Smooth muscle cell (in vitro differentiated cells): ENCODE measurements around the gene CCDC106. TPM values are rescaled to one million over a fixed set of nuclear protein-coding genes. Genes with fewer than 3 reads are reported as not detected.

Experiments used
- DNase-seq: peaks from one replicate; lab custom pipeline; 2025; ENCODE audit not compliant: unreplicated experiment; lab: John Stamatoyannopoulos, UW
- H2AFZ ChIP-seq: fragments of 200-600 bp; sonication (generic); 2 replicates; pipeline ENCODE4 v1.6.0; 2016; ENCODE audit warnings: antibody characterized with exemption, low read depth, mild to moderate bottlenecking
- H3F3A ChIP-seq: fragments of 200-600 bp; sonication (generic); 2 replicates; pipeline ENCODE4 v1.6.0; 2017; ENCODE audit warnings: antibody characterized with exemption, low read depth
- H3K27ac ChIP-seq: fragments of 200-600 bp; sonication (generic); 2 replicates; pipeline ENCODE4 v1.5.1; 2016; ENCODE audit warnings: low read depth, mild to moderate bottlenecking
- H3K27me3 ChIP-seq: fragments of 200-600 bp; sonication (generic); 2 replicates; pipeline ENCODE4 v1.6.1; 2016; ENCODE audit warnings: low read depth, mild to moderate bottlenecking
- H3K36me3 ChIP-seq: fragments of 200-600 bp; sonication (generic); 2 replicates; pipeline ENCODE4 v1.5.1; 2016; ENCODE audit warnings: low read depth
- H3K4me1 ChIP-seq: fragments of 200-600 bp; sonication (generic); 2 replicates; pipeline ENCODE4 v1.5.1; 2016; ENCODE audit warnings: low read depth
- H3K4me2 ChIP-seq: fragments of 200-600 bp; sonication (generic); 2 replicates; pipeline ENCODE4 v1.6.0; 2016; ENCODE audit warnings: mild to moderate bottlenecking
- H3K4me3 ChIP-seq: fragments of 200-600 bp; sonication (generic); 2 replicates; pipeline ENCODE4 v1.5.1; 2016; ENCODE audit warnings: mild to moderate bottlenecking
- H3K79me2 ChIP-seq: fragments of 200-600 bp; sonication (generic); 2 replicates; pipeline ENCODE4 v1.6.0; 2016; ENCODE audit warnings: low read depth, mild to moderate bottlenecking
- H3K9ac ChIP-seq: fragments of 200-600 bp; sonication (generic); 2 replicates; pipeline ENCODE4 v1.6.0; 2016; ENCODE audit warnings: low read depth
- H3K9me3 ChIP-seq: fragments of 200-600 bp; sonication (generic); replicated peaks from 2 replicates; pipeline ENCODE4 v1.5.1; 2016; ENCODE audit warnings: low read depth
- H4K20me1 ChIP-seq: fragments of 200-600 bp; sonication (generic); 2 replicates; pipeline ENCODE4 v1.6.0; 2016; ENCODE audit warnings: low read depth
- WGBS: methylation state at CpG from one replicate; pipeline ENCODE4 v1.1.7; 2016; ENCODE audit warnings: low lambda C conversion rate; 5-methylcytosine and 5-hydroxymethylcytosine counted together
- polyA plus RNA-seq: library from polyadenylated mRNA; unstranded; fragments of >200 nt; fragmentation: Nextera tagmentation; extraction: Ambion mirVana; gene quantifications from 2 replicates; pipeline ENCODE4 v1.2.1, GENCODE V29; 2016
- total RNA-seq: library from RNA; depleted of rRNA; stranded (reverse); fragments of >200 nt; gene quantifications from 2 replicates; pipeline ENCODE4 v1.2.3, GENCODE V29; 2014
- TF ChIP-seq, protein P1 (sequence below): fragments of 200-600 bp; sonication (generic); IDR thresholded peaks from 2 replicates; pipeline ENCODE4 v1.5.1; 2017; ENCODE audit warnings: borderline replicate concordance, mild to moderate bottlenecking, antibody characterized with exemption; ENCODE audit not compliant: insufficient read depth, poor library complexity, severe bottlenecking

Gene CCDC106
- total and polyA plus RNA-seq, 2 experiments from 2014 or later, result 6.9 to 18.3 TPM

DNA sequence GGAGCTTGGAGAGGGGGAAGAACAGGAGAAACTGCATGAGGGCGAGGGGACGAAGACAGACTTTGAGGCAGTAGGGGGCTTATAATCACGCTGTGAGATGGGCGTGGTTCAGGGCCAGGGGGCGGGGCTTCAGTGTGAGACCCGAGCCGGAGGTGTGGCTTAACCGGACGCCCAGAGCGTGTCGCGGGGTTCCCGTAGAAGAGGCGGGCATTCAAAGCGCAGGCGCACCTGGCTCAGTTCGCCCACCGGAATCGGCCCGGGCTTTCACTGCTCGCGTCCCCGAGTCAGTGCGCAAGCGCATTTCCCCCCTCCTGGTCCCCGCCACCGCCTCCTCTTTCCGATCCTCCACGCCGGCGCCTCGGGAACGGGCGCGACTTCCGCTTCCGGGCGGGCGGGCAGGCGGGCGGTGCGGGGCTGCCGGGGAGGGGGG, 42.8 kb upstream of the CCDC106 start:
- Histone ChIP-seq H3K9me3 (no peaks in the 10 kb centered on the region), H3K36me3 (no peaks in the 10 kb centered on the region), H3K9ac (no peak overlapping the region), H2AFZ (no peak overlapping the region), H3K4me2 (peak overlapping the region; percentile 88), H3K4me3 (peak overlapping the region; percentile 80), H3F3A (peaks cover 16% of the 10 kb centered on the region), H3K79me2 (peaks cover 35% of the 10 kb centered on the region), H3K27ac (peak overlapping the region; percentile 85), H3K27me3 (no peaks in the 10 kb centered on the region), H3K4me1 (peaks cover 16% of the 10 kb centered on the region), H4K20me1 (peaks cover 29% of the 10 kb centered on the region)
- DNase-seq, result peak; percentile 95
- TF ChIP-seq, protein P1, sequence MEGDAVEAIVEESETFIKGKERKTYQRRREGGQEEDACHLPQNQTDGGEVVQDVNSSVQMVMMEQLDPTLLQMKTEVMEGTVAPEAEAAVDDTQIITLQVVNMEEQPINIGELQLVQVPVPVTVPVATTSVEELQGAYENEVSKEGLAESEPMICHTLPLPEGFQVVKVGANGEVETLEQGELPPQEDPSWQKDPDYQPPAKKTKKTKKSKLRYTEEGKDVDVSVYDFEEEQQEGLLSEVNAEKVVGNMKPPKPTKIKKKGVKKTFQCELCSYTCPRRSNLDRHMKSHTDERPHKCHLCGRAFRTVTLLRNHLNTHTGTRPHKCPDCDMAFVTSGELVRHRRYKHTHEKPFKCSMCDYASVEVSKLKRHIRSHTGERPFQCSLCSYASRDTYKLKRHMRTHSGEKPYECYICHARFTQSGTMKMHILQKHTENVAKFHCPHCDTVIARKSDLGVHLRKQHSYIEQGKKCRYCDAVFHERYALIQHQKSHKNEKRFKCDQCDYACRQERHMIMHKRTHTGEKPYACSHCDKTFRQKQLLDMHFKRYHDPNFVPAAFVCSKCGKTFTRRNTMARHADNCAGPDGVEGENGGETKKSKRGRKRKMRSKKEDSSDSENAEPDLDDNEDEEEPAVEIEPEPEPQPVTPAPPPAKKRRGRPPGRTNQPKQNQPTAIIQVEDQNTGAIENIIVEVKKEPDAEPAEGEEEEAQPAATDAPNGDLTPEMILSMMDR, result no peak
- under 1% methylated on average over 29 of the region's 43 CpGs for WGBS

DNA sequence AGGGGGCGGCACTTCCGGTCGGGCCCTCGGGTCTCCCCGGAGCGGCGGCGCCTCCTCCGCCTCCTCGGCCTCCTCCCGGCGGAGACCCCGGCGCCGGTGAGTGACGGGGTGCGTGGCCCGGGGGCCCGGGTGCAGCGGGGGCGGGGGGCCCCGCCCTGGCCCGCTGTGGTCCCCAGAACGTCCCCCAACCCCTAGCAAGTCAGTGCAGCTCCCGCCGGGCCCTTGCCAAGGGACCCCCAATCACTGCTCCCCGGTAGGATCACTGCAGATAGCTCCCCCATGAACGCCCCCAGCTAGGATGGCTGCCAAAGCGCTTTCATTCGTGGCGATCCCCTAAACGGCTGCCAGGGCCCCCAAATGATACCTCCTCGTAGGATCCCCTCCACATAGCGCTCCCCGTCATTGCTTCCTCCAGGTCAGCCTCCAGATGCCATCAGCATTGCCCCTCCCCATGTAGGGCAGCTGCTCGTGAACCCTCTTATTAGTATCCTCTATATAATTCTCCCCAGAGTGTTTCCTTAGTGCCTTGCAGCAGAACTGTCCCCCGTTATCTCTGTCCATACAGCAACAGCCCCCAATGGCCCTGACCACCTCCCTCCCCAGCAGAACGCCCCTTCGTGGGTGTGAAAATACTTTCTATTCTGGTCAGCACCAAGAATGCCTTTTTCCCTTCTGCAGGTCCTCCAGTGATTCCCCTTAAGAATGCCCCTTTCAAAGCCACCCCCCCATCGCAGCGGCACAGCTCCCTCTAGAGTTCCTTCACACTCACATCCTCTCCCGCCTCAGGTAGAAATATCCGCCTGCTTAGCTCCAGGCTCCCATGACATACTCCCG, 42.2 kb upstream of the CCDC106 start, which contains the start of gene ZNF865:
Gene ZNF865, plus strand, starts transcription at position 11 of the 834 bp plus-strand sequence. CDS start 7,972 bp downstream, outside the sequence.
- H3K27ac ChIP-seq, result peak within 1 kb of the TSS; percentile 85
- peak within 1 kb of the TSS; percentile 88 for H3K9ac ChIP-seq
- no peaks in the 10 kb centered on the region for H3K36me3 ChIP-seq
- H2AFZ ChIP-seq, result no peak within 1 kb of the TSS
- 2% methylated on average over 20 of the region's 44 CpGs for WGBS
- H3K79me2 ChIP-seq, result peaks cover 41% of the 10 kb centered on the region
- H3K4me2 ChIP-seq, result peak within 1 kb of the TSS; percentile 88
- DNase-seq, result peak; percentile 55
- peaks cover 13% of the 10 kb centered on the region for H3K4me1 ChIP-seq
- no peaks in the 10 kb centered on the region for H3K9me3 ChIP-seq
- TF ChIP-seq, protein P1, result peak; percentile 60
- H3K4me3 ChIP-seq, result peak within 1 kb of the TSS; percentile 80
- peaks cover 29% of the 10 kb centered on the region for H4K20me1 ChIP-seq
- H3K27me3 ChIP-seq, result no peaks in the 10 kb centered on the region
- peaks cover 14% of the 10 kb centered on the region for H3F3A ChIP-seq

DNA sequence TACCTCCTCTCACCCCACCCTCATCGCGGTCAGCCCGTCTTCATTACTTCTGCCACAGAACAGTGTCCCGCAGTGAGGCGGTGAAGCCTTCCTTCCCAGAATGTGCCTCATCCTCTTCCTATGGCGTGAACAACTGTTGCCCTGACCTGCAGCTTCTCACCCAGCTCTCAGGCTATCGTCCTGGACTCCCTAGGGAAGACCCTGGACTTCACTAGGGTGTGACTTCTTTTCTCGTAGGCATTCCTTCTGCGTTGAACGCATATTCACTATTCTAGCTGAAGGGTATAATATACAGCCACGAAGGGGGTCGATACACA, 41.6 kb upstream of the CCDC106 start:
- peaks cover 33% of the 10 kb centered on the region for H4K20me1 ChIP-seq
- H3K36me3 ChIP-seq, result no peaks in the 10 kb centered on the region
- 31% methylated on average over 12 of the region's 12 CpGs for WGBS
- H3F3A ChIP-seq, result peaks cover 8% of the 10 kb centered on the region
- H3K9ac ChIP-seq, result peak overlapping the region; percentile 53
- H3K79me2 ChIP-seq, result peaks cover 43% of the 10 kb centered on the region
- TF ChIP-seq, protein P1, result no peak
- H2AFZ ChIP-seq, result no peak overlapping the region
- no peaks in the 10 kb centered on the region for H3K27me3 ChIP-seq
- peak overlapping the region; percentile 69 for H3K27ac ChIP-seq
- H3K4me2 ChIP-seq, result peak overlapping the region; percentile 88
- H3K4me1 ChIP-seq, result peaks cover 10% of the 10 kb centered on the region
- H3K4me3 ChIP-seq, result peak overlapping the region; percentile 80
- DNase-seq, result no peak
- no peaks in the 10 kb centered on the region for H3K9me3 ChIP-seq
